Fibroblast of pulmonary artery (primary cell): ENCODE results near the gene SARS2.

ENCODE experiments used
- DNase-seq: peaks from one replicate; pipeline ENCODE4 v3.0.0-alpha.2; 2010; ENCODE audit warnings: low read depth
- H3K4me3 ChIP-seq: replicated peaks from 2 replicates; pipeline ENCODE4 v1.5.1; 2011; ENCODE audit warnings: low read depth, mild to moderate bottlenecking, control low read depth, low read length, moderate library complexity
- CTCF ChIP-seq: IDR thresholded peaks from 2 replicates; pipeline ENCODE4 v1.5.1; 2011; ENCODE audit warnings: mild to moderate bottlenecking, control low read depth, low read length, inconsistent platforms; ENCODE audit errors: missing control alignments

SARS2 gene

GRCh38 chr19:38869836-38870607 lies 60.5 kb downstream of the SARS2 start:
- DNase-seq = peak; percentile 62
- peak overlapping the region; percentile 49 for H3K4me3 ChIP-seq
- TF ChIP-seq CTCF = peak; percentile 63

DNA sequence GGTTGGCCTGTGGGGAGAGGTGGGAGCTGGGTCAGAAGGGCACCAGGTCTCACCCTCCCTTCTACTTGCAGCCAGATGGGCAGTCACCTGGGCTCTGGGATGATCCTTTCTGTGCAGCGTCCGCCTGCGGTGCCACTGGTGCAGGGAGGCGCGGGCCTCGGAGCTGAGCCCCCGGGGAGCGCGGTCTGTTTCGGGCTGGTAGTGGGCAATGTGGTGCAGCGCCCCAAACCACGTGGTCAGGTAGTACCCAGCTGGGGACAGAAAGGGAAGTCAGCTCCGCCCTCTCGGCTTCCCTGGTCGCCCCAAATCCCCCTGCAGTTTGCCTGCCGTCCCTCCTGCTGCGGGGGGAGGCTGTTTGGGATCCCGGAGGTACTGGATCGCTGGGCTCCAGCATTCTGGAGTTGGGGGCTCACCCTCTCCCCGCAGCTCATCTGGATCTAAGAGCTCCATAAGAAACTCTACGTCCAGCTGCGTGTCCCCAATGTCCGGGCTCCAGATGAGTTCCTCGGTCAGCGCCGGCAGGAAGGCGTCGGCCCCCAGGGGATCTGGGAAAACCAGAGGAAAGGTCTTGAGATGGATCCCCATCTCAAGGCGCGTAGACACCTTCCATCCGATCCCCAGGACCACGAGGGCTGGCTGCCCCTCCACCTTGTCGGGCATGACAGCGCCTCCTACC lies 61.3 kb downstream of the SARS2 start:
- no peak for DNase-seq
- no peak for TF ChIP-seq CTCF
- peak overlapping the region; percentile 49 for H3K4me3 ChIP-seq

- TF ChIP-seq CTCF = no peak
- DNase-seq = no peak
- no peak overlapping the region for H3K4me3 ChIP-seq
Observed at GRCh38 chr19:38868551-38868950, 62.0 kb downstream of the SARS2 start.

DNA sequence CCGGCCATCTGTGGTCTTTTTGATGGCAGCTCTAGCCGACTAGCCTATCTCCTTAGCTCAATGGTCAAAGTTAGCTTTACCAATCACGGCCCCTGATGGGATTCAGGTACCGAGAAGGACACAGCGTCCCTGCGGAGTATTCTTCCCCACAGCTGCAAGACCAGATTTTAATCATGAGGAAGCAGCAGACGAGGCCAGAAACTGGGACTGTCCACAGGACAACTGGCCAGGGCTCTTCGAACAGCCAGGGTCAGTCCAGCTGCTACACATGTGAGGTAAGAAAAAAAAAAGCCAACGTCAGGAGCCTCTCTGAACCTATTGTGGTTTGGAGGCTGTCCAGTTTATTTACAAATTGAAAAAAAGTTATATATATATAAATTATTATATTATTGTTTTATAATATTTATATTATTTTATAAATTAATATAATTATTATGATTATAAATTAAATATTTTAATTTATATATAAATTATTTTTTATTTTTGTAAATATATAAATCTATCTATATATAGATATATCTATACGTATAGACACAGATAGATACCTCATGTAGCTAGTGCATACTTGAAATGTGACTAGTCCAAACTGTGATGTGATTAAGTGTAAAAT lies 63.3 kb downstream of the SARS2 start:
- no peak for DNase-seq
- TF ChIP-seq CTCF = no peak
- H3K4me3 ChIP-seq = no peak overlapping the region
